H4 (cell line): ENCODE measurements around the gene FBXL13. TPM values are rescaled to one million over a fixed set of nuclear protein-coding genes. Genes with fewer than 3 reads are reported as not detected.
"Not testable (repeated sequence)": the region's sequence is repeated elsewhere in the genome, so short reads cannot be mapped to it uniquely, and the experiment has no call there.

Experiments
- DNase-seq: peaks from one replicate; pipeline ENCODE4 v3.0.0-alpha.2; 2015; ENCODE audit warnings: low spot score
- total RNA-seq: library from RNA; depleted of rRNA; stranded (reverse); fragments of >200 nt; shearing (Covaris generic); gene quantifications from 2 replicates; pipeline ENCODE4 v1.2.3, GENCODE V29; 2014

Gene FBXL13
- total RNA-seq, 1 experiment from 2014 or later: 0.50 TPM

GRCh38 chr7:102819151-102819550 lies 255.4 kb downstream of the FBXL13 start:
- DNase-seq: no peak

- no peak for DNase-seq
Measured at GRCh38 chr7:102817616-102818573, 256.7 kb downstream of the FBXL13 start.

GRCh38 chr7:102814025-102814471 lies 260.5 kb downstream of the FBXL13 start:
- DNase-seq: no peak

GRCh38 chr7:102813191-102814024 lies 261.2 kb downstream of the FBXL13 start:
- DNase-seq: no peak

GRCh38 chr7:102811942-102812678 lies 262.5 kb downstream of the FBXL13 start:
- no peak for DNase-seq

GRCh38 chr7:102810916-102811315 lies 263.7 kb downstream of the FBXL13 start:
- no peak for DNase-seq

GRCh38 chr7:102806613-102807012 lies 268.0 kb downstream of the FBXL13 start:
- DNase-seq: no peak

GRCh38 chr7:102795987-102796595 lies 278.5 kb downstream of the FBXL13 start:
- not testable (repeated sequence) for DNase-seq

- DNase-seq: not testable (repeated sequence)
Measured at GRCh38 chr7:102794567-102794966, 280.0 kb downstream of the FBXL13 start.

- not testable (repeated sequence) for DNase-seq
Measured at GRCh38 chr7:102791831-102792230, 282.8 kb downstream of the FBXL13 start.

GRCh38 chr7:102791367-102791766 lies 283.2 kb downstream of the FBXL13 start:
- not testable (repeated sequence) for DNase-seq

GRCh38 chr7:102790364-102791100 lies 284.1 kb downstream of the FBXL13 start:
- DNase-seq: not testable (repeated sequence)

GRCh38 chr7:102788770-102789169 lies 285.8 kb downstream of the FBXL13 start:
- not testable (repeated sequence) for DNase-seq

- not testable (repeated sequence) for DNase-seq
Measured at GRCh38 chr7:102780926-102781325, 293.7 kb downstream of the FBXL13 start.

- not testable (repeated sequence) for DNase-seq
Measured at GRCh38 chr7:102778663-102779062, 295.9 kb downstream of the FBXL13 start.

GRCh38 chr7:102776217-102776616 lies 298.4 kb downstream of the FBXL13 start:
- not testable (repeated sequence) for DNase-seq

GRCh38 chr7:102770467-102770866 lies 304.1 kb downstream of the FBXL13 start:
- not testable (repeated sequence) for DNase-seq

- DNase-seq: not testable (repeated sequence)
Measured at GRCh38 chr7:102769657-102770192, 304.9 kb downstream of the FBXL13 start.

GRCh38 chr7:102763295-102763905 lies 311.2 kb downstream of the FBXL13 start:
- DNase-seq: not testable (repeated sequence)
